MM.1S (cell line): ENCODE data around the gene MYL9.

Experiments used
- DNase-seq: peaks from one replicate; pipeline ENCODE4 v3.0.0-alpha.2; 2015
- H2AFZ ChIP-seq: fragments of 300-600 bp; sonication (generic); 2 replicates; pipeline ENCODE4 v1.6.0; 2016; ENCODE audit warnings: antibody characterized with exemption, low read length
- H3F3A ChIP-seq: fragments of 300-600 bp; sonication (generic); 2 replicates; pipeline ENCODE4 v1.6.1; 2016; ENCODE audit warnings: mild to moderate bottlenecking, antibody characterized with exemption, low read length, moderate library complexity, mixed read lengths; ENCODE audit not compliant: insufficient read depth
- H3K27ac ChIP-seq: fragments of 300-600 bp; sonication (generic); 2 replicates; pipeline ENCODE4 v1.5.1; 2016; ENCODE audit warnings: mild to moderate bottlenecking, low read length
- H3K27me3 ChIP-seq: fragments of 300-600 bp; sonication (generic); replicated peaks from 2 replicates; pipeline ENCODE4 v1.6.0; 2016; ENCODE audit warnings: low read length; ENCODE audit not compliant: insufficient read depth
- H3K36me3 ChIP-seq: fragments of 300-600 bp; sonication (generic); replicated peaks from 2 replicates; pipeline ENCODE4 v1.6.1; 2016; ENCODE audit warnings: mild to moderate bottlenecking, low read length, mixed read lengths; ENCODE audit not compliant: insufficient read depth
- H3K4me1 ChIP-seq: fragments of 300-600 bp; sonication (generic); 2 replicates; pipeline ENCODE4 v1.6.1; 2016; ENCODE audit warnings: low read length, mixed read lengths
- H3K4me2 ChIP-seq: fragments of 300-600 bp; sonication (generic); 2 replicates; pipeline ENCODE4 v1.6.0; 2016; ENCODE audit warnings: low read depth, low read length
- H3K4me3 ChIP-seq: fragments of 300-600 bp; sonication (generic); 2 replicates; pipeline ENCODE4 v1.5.1; 2016; ENCODE audit warnings: low read length, mixed read lengths
- H3K79me2 ChIP-seq: fragments of 300-600 bp; sonication (generic); 2 replicates; pipeline ENCODE4 v1.6.1; 2016; ENCODE audit warnings: mixed run types, low read length, mixed read lengths
- H3K9ac ChIP-seq: fragments of 300-600 bp; sonication (generic); 2 replicates; pipeline ENCODE4 v1.6.1; 2016; ENCODE audit warnings: low read length, mixed read lengths
- H3K9me2 ChIP-seq: fragments of 300-600 bp; sonication (generic); replicated peaks from 2 replicates; pipeline ENCODE4 v1.6.1; 2016; ENCODE audit warnings: mild to moderate bottlenecking, low read length, mixed read lengths; ENCODE audit not compliant: insufficient read depth
- H3K9me3 ChIP-seq: fragments of 300-600 bp; sonication (generic); replicated peaks from 2 replicates; pipeline ENCODE4 v1.6.1; 2016; ENCODE audit warnings: mild to moderate bottlenecking, low read length, mixed read lengths; ENCODE audit not compliant: insufficient read depth
- H4K20me1 ChIP-seq: fragments of 300-600 bp; sonication (generic); 2 replicates; pipeline ENCODE4 v1.6.1; 2016; ENCODE audit warnings: mild to moderate bottlenecking, low read length, moderate library complexity, mixed read lengths; ENCODE audit not compliant: insufficient read depth
- CTCF ChIP-seq: fragments of 300-600 bp; sonication (generic); IDR thresholded peaks from 2 replicates; pipeline ENCODE4 v1.5.1; 2016; ENCODE audit warnings: antibody characterized with exemption, low read length, mixed read lengths
- EZH2 ChIP-seq: fragments of 300-600 bp; sonication (generic); optimal IDR thresholded peaks from 2 replicates; pipeline ENCODE3; 2017; ENCODE audit warnings: low read depth, mild to moderate bottlenecking, antibody characterized with exemption, low read length, mixed read lengths
- EZH2phosphoT487 ChIP-seq: fragments of 300-600 bp; sonication (generic); IDR thresholded peaks from 2 replicates; pipeline ENCODE4 v1.6.1; 2018; ENCODE audit warnings: antibody characterized with exemption, low read length

MYL9 gene

GRCh38 chr20:36548006-36548315, 6.6 kb downstream of the MYL9 start:
- H3K4me1 ChIP-seq = no peaks in the 10 kb centered on the region
- H3K79me2 ChIP-seq = no peaks in the 10 kb centered on the region
- H4K20me1 ChIP-seq = no peaks in the 10 kb centered on the region
- H3K4me3 ChIP-seq = no peak overlapping the region
- H3K27ac ChIP-seq = no peak overlapping the region
- no peak for TF ChIP-seq CTCF
- H3K36me3 ChIP-seq = no peaks in the 10 kb centered on the region
- no peak overlapping the region for H2AFZ ChIP-seq
- DNase-seq = no peak
- H3K9ac ChIP-seq = no peak overlapping the region
- no peak overlapping the region for H3K4me2 ChIP-seq
- no peaks in the 10 kb centered on the region for H3K9me3 ChIP-seq
- no peaks in the 10 kb centered on the region for H3F3A ChIP-seq
- no peaks in the 10 kb centered on the region for H3K9me2 ChIP-seq
- H3K27me3 ChIP-seq = no peaks in the 10 kb centered on the region

DNA sequence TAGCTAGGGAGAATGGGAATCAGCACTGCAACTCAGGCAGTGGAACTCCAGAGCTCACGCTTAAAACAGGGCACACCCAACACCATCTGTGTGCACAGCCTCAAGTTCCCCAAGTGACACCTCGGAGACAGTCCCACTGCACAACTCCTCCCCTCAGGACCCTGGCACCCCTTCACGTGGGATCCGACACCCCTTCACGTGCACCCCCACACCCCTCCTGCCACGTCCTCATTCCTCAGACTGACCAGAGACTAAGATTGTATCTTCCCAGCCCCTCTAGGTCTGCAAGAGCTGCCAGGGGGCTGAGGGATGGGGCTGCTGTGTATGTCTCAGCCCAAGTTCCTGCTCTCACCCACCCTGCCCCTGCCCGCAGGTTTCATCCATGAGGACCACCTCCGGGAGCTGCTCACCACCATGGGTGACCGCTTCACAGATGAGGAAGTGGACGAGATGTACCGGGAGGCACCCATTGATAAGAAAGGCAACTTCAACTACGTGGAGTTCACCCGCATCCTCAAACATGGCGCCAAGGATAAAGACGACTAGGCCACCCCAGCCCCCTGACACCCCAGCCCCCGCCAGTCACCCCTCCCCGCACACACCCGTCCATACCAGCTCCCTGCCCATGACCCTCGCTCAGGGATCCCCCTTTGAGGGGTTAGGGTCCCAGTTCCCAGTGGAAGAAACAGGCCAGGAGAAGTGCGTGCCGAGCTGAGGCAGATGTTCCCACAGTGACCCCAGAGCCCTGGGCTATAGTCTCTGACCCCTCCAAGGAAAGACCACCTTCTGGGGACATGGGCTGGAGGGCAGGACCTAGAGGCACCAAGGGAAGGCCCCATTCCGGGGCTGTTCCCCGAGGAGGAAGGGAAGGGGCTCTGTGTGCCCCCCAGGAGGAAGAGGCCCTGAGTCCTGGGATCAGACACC, 7.6 kb downstream of the MYL9 start:
- Histone ChIP-seq H3K36me3 (no peaks in the 10 kb centered on the region), H2AFZ (no peak overlapping the region), H3K4me1 (no peaks in the 10 kb centered on the region), H3K27me3 (no peaks in the 10 kb centered on the region), H3K9me3 (no peaks in the 10 kb centered on the region), H3K9me2 (no peaks in the 10 kb centered on the region), H3F3A (no peaks in the 10 kb centered on the region), H3K9ac (no peak overlapping the region), H4K20me1 (no peaks in the 10 kb centered on the region), H3K27ac (no peak overlapping the region), H3K4me2 (no peak overlapping the region), H3K4me3 (no peak overlapping the region), H3K79me2 (no peaks in the 10 kb centered on the region)
- TF ChIP-seq CTCF = no peak
- no peak for TF ChIP-seq EZH2
- TF ChIP-seq EZH2phosphoT487 = no peak
- no peak for DNase-seq

GRCh38 chr20:36549628-36549941, 8.3 kb downstream of the MYL9 start:
- Histone ChIP-seq H3K27me3 (no peaks in the 10 kb centered on the region), H4K20me1 (no peaks in the 10 kb centered on the region), H3K4me2 (no peak overlapping the region), H3K27ac (no peak overlapping the region), H3K79me2 (no peaks in the 10 kb centered on the region), H3K4me1 (no peaks in the 10 kb centered on the region), H3K4me3 (no peak overlapping the region), H3F3A (no peaks in the 10 kb centered on the region), H2AFZ (no peak overlapping the region), H3K36me3 (no peaks in the 10 kb centered on the region), H3K9me3 (no peaks in the 10 kb centered on the region), H3K9ac (no peak overlapping the region), H3K9me2 (no peaks in the 10 kb centered on the region)
- DNase-seq = no peak
- TF ChIP-seq EZH2phosphoT487 (no peak), EZH2 (no peak), CTCF (no peak)
